GM12864 (cell line): ENCODE measurements around the gene MASP1.
"Not testable (repeated sequence)": the region's sequence is repeated elsewhere in the genome, so short reads cannot be mapped to it uniquely, and the experiment has no call there.

Experiments
- DNase-seq: peaks from one replicate; pipeline ENCODE4 v3.0.0-alpha.2; 2011; ENCODE audit warnings: low read depth
- H3K4me3 ChIP-seq: 2 replicates; pipeline ENCODE4 v1.5.1; 2011; ENCODE audit warnings: mild to moderate bottlenecking, low read depth, low read length, control low read depth
- CTCF ChIP-seq: IDR thresholded peaks from 2 replicates; pipeline ENCODE4 v1.5.1; 2011; ENCODE audit warnings: low read depth, mild to moderate bottlenecking, moderate library complexity, low read length, control low read depth, inconsistent platforms; ENCODE audit errors: missing control alignments

Gene MASP1

GRCh38 chr3:187210091-187210490 lies 81.4 kb downstream of the MASP1 start:
- no peak for DNase-seq
- no peak overlapping the region for H3K4me3 ChIP-seq
- no peak for TF ChIP-seq CTCF

DNA sequence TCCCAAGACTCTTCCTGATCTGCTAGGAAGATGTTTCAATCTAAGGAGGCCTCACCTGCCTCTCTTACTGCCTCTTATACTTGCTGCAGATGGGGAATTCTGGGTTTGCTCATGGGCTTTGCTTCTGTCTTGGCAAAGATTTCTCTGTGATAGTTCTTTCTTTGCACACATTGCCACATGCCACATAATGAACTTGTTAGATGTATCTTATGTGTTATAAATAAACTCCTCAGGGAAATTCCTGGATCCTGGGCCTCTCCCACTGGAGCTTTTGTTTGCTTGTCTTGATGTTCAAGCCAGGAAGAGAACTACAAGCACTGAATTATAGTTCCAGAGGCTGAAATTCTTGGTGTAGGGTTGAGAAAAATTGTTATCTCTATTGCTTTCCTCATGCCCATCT lies 82.0 kb downstream of the MASP1 start:
- no peak for TF ChIP-seq CTCF
- no peak overlapping the region for H3K4me3 ChIP-seq
- DNase-seq: no peak

DNA sequence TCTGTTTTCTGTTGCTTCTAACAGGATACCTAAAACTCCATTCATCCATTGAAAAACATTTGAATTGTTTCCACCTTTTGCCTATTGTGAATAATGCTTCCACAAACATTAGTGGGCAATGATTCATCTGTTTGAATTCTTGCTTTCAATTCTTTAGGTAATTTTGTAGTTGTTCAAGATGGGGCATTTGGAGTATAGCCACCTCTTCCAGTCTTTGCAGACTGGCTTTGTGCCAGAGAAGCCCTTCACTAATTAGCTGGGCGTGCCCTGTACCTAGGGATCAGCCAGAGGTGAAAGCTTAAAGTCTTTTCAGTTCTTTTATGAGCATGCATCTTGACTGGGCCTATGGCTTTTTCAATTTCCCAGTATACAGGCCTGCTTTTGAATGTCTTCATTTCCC lies 83.4 kb downstream of the MASP1 start:
- no peak overlapping the region for H3K4me3 ChIP-seq
- no peak for DNase-seq
- TF ChIP-seq CTCF: no peak

DNA sequence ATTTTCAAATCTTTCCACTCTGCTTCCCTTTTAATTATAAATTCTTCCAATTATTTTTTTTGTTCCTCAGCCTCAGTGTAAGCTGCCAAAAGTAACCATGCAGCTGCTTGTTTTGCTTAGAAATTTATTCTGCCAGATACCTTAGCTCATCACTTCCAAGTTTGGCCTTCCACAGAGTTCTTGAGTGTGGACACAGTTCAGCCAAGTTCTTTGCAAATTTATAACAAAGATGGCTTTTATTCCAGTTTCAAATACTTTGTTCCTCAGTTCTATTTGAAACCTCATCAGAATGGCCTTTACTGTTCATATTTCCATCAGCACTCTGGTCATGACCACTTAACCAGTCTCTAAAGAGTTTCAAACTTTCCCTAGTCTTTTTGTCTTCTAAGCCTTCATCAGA lies 83.9 kb downstream of the MASP1 start:
- TF ChIP-seq CTCF: no peak
- no peak overlapping the region for H3K4me3 ChIP-seq
- no peak for DNase-seq

GRCh38 chr3:187207062-187207461 lies 84.5 kb downstream of the MASP1 start:
- no peak overlapping the region for H3K4me3 ChIP-seq
- DNase-seq: no peak
- TF ChIP-seq CTCF: no peak

GRCh38 chr3:187205683-187206082 lies 85.9 kb downstream of the MASP1 start:
- no peak for DNase-seq
- H3K4me3 ChIP-seq: no peak overlapping the region
- no peak for TF ChIP-seq CTCF

DNA sequence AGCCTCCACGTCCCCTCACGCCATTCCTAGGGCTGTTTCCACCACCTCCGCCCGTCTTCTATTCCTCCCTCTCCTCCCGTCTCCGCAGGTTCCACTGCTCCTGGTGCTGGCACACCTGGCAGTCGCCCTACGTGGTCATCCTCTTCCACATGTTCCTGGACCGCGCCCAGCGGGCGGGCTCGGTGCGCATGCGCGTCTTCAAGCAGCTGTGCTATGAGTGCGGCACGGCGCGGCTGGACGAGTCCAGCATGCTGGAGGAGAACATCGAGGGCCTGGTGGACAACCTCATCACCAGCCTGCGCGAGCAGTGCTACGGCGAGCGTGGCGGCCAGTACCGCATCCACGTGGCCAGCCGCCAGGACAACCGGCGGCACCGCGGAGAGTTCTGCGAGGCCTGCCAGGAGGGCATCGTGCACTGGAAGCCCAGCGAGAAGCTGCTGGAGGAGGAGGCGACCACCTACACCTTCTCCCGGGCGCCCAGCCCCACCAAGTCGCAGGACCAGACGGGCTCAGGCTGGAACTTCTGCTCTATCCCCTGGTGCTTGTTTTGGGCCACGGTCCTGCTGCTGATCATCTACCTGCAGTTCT lies 92.0 kb downstream of the MASP1 start:
- not testable (repeated sequence) for DNase-seq, H3K4me3 ChIP-seq

- no peak overlapping the region for H3K4me3 ChIP-seq
- DNase-seq: no peak
- TF ChIP-seq CTCF: no peak
Measured at GRCh38 chr3:187198490-187198889, 93.0 kb downstream of the MASP1 start.
